ENCODE results near the gene WNT3A.

The WNT3A gene

DNA sequence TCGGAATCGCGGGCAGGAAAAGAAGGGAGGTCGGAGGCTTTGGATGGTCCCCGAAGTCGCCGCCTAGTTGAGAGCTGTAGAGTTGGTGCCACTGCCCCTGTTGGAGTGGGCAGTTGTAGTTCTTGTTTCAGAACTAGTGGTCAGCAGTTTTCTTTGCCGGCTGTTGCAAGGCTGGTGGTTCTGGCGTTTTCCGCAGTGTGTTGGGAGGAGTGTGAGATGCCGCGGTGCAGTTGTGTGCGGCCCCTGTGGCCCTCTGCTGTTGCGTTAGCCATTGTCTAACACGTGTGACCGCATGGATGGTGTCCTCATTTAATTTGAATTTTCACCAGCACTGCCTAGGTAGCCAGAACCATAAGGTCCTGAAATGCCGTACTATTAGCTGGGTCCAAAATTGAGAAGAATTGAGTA is 77.1 kb downstream of the WNT3A start:
- Mint-ChIP-seq H3K27me3 (no peaks in the 10 kb centered on the region), H3K9me3 (no peaks in the 10 kb centered on the region), H3K36me3 (ENCODE audit: low read depth) (peaks cover 54% of the 10 kb centered on the region), H3K27ac (peak overlapping the region; percentile 97), H3K4me3 (peak overlapping the region; percentile 97), H3K4me1 (ENCODE audit: low read depth) (peaks cover 53% of the 10 kb centered on the region)

DNA sequence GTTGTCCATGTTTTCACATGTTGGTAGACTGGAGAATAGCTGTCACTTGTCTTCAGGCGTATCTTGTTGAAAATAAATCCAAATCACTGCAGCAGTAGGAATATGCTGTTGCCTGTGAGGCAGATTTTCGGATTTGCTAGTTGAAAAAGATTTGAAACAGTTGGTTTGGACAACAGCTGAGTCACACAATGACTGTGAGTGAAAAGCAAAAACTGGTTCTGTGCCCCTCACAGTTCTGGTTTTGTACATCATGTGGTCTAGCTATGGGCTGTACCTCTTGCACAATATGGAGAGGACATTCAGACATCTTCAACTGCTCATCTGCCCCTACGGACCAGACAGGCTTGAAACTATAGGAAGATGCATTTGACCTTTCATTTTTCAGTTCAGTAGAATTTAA is 77.5 kb downstream of the WNT3A start:
- Mint-ChIP-seq H3K4me3 (peak overlapping the region; percentile 97), H3K9me3 (no peaks in the 10 kb centered on the region), H3K27ac (peak overlapping the region; percentile 97), H3K36me3 (ENCODE audit: low read depth) (peaks cover 57% of the 10 kb centered on the region), H3K27me3 (no peaks in the 10 kb centered on the region), H3K4me1 (ENCODE audit: low read depth) (peaks cover 55% of the 10 kb centered on the region)

DNA sequence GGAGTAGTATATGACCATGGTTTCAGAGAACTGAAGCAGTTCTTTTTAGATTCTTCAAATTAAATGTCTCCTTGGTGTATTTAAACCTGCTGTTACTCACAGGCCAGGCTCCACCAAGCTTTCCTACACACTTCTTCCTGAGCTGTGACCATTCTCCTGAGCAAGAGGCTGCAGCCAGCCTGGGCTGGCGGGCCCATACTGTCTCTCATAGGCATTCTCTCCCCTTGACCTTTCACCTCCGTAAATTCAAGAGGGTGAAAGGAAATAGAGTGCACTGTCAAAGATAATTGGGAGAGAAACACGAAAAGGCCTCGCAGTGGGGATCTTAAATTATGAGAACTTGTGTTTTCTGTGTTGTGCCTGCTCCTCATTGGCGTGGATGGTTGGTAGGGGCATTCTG is 78.0 kb downstream of the WNT3A start:
- peak overlapping the region; percentile 97 for H3K4me3 Mint-ChIP-seq
- H3K27me3 Mint-ChIP-seq, result no peaks in the 10 kb centered on the region
- H3K27ac Mint-ChIP-seq, result peak overlapping the region; percentile 97
- no peaks in the 10 kb centered on the region for H3K9me3 Mint-ChIP-seq
- peaks cover 59% of the 10 kb centered on the region for H3K36me3 Mint-ChIP-seq (ENCODE audit: low read depth)
- peaks cover 58% of the 10 kb centered on the region for H3K4me1 Mint-ChIP-seq (ENCODE audit: low read depth)

DNA sequence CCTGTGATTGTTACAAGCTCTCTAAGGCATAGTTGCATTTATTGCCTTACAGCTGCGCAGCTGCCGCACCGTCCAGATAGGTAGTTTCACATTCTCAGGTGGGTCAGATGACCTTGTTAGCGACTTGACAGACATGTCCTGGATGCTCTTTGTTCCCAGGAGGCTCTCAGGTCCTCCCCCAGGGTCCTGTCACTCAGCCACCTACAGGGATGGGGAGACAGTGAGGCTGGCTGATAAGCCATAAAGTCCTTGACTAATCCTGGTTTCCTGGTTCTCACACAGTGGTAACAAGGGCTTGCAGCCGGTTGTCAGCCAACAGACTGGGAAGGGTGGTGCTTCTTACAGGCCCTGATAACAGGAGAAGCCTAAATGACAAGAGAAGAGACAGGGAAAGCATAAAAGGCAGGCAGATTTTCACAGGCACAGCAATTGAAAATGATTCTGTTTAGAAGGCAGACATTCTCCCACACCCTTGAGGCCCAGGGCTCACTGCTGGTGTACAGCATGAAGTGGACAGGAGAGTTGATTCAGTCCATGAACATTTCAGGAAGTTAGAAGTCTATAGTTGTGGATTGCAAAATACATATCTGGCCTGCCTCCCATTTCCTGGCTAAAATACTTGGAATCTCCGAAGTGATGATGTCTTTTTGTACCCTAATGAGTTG is 78.6 kb downstream of the WNT3A start:
- peak overlapping the region; percentile 97 for H3K4me3 Mint-ChIP-seq
- H3K27me3 Mint-ChIP-seq, result no peaks in the 10 kb centered on the region
- peak overlapping the region; percentile 97 for H3K27ac Mint-ChIP-seq
- peaks cover 62% of the 10 kb centered on the region for H3K36me3 Mint-ChIP-seq (ENCODE audit: low read depth)
- H3K4me1 Mint-ChIP-seq (ENCODE audit: low read depth), result peaks cover 64% of the 10 kb centered on the region
- H3K9me3 Mint-ChIP-seq, result no peaks in the 10 kb centered on the region

GRCh38 chr1:228087771-228088251 is 81.0 kb downstream of the WNT3A start:
- H3K4me1 Mint-ChIP-seq (ENCODE audit: low read depth), result peaks cover 86% of the 10 kb centered on the region
- H3K4me3 Mint-ChIP-seq, result peak overlapping the region; percentile 75
- H3K9me3 Mint-ChIP-seq, result no peaks in the 10 kb centered on the region
- H3K27ac Mint-ChIP-seq, result peak overlapping the region; percentile 92
- peaks cover 84% of the 10 kb centered on the region for H3K36me3 Mint-ChIP-seq (ENCODE audit: low read depth)
- no peaks in the 10 kb centered on the region for H3K27me3 Mint-ChIP-seq

- H3K36me3 Mint-ChIP-seq (ENCODE audit: low read depth), result peaks cover 83% of the 10 kb centered on the region
- H3K4me1 Mint-ChIP-seq (ENCODE audit: low read depth), result peaks cover 86% of the 10 kb centered on the region
- no peaks in the 10 kb centered on the region for H3K27me3 Mint-ChIP-seq
- peak overlapping the region; percentile 92 for H3K27ac Mint-ChIP-seq
- H3K9me3 Mint-ChIP-seq, result no peaks in the 10 kb centered on the region
- H3K4me3 Mint-ChIP-seq, result peak overlapping the region; percentile 38
These were observed 82.0 kb downstream of the WNT3A start for GRCh38 chr1:228088586-228089498.

DNA sequence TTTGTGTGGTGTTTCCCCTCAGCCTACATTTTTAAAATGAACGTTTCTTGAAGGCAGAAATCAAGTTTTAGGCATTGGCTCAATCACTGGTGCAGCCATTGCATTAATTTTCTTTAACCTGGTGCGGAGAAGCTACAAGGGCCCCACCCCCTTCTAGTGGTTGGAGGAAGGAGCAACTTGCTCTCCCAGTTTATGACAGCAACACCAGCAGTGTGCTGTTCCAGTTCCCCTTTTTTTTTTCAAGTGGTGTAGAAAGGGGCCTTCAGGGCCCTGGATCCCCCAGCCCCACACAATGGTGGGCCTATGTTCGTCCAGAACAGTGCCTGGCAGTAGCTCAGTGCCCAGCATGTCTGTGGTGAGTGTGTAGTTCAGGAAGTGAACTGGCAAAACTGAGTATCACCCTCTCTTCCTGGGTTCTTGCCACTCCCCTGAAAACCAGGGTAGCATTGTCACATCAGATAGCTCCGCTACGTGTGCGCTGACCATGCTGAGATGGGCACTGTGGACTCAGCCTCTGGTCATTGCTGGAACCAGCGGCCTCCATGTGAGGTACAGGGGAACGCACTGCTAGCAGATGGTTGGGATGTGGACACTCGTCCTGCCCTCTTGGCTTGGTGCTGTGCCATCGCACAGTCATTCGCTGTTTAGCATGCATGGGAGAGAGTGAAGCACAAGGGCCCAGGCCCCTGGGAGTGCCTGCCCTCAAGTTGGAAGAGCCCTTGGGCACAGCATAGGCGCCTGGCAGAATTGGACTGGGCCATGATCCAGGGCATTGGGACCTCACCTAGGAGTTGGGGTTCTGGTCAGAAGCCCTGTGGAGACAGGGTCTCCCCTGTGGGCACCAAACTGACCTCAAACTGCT is 83.0 kb downstream of the WNT3A start:
- Mint-ChIP-seq H3K4me3 (peak overlapping the region; percentile 38), H3K36me3 (ENCODE audit: low read depth) (peaks cover 82% of the 10 kb centered on the region), H3K27ac (peak overlapping the region; percentile 92), H3K27me3 (no peaks in the 10 kb centered on the region), H3K9me3 (peaks cover 6% of the 10 kb centered on the region), H3K4me1 (ENCODE audit: low read depth) (peaks cover 88% of the 10 kb centered on the region)

GRCh38 chr1:228090613-228091081 is 83.8 kb downstream of the WNT3A start:
- Mint-ChIP-seq H3K27me3 (no peaks in the 10 kb centered on the region), H3K27ac (peak overlapping the region; percentile 16), H3K4me1 (ENCODE audit: low read depth) (peaks cover 87% of the 10 kb centered on the region), H3K9me3 (peaks cover 10% of the 10 kb centered on the region), H3K36me3 (ENCODE audit: low read depth) (peaks cover 82% of the 10 kb centered on the region), H3K4me3 (no peak overlapping the region)

DNA sequence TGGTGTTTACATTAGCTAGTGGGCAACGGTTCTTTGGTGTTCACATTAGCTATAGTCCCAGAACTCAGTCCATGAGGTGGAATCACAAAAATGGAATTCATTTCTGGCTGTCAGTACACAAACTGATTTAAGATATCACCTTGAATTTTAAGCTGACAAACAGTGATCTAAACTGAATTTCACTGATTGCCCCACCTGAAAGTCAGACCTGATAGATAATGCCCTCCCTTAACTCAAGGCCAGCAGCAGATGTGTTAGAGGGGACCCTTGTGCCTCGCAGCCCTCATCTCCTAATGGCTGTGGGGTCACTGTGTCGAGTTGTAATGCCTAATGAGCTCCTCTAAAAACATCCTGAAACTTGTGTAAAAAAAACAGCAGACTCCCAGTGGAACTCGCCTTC is 84.3 kb downstream of the WNT3A start:
- H3K27ac Mint-ChIP-seq, result peak overlapping the region; percentile 9
- H3K36me3 Mint-ChIP-seq (ENCODE audit: low read depth), result peaks cover 82% of the 10 kb centered on the region
- H3K4me1 Mint-ChIP-seq (ENCODE audit: low read depth), result peaks cover 86% of the 10 kb centered on the region
- H3K4me3 Mint-ChIP-seq, result no peak overlapping the region
- H3K9me3 Mint-ChIP-seq, result peaks cover 10% of the 10 kb centered on the region
- H3K27me3 Mint-ChIP-seq, result no peaks in the 10 kb centered on the region

DNA sequence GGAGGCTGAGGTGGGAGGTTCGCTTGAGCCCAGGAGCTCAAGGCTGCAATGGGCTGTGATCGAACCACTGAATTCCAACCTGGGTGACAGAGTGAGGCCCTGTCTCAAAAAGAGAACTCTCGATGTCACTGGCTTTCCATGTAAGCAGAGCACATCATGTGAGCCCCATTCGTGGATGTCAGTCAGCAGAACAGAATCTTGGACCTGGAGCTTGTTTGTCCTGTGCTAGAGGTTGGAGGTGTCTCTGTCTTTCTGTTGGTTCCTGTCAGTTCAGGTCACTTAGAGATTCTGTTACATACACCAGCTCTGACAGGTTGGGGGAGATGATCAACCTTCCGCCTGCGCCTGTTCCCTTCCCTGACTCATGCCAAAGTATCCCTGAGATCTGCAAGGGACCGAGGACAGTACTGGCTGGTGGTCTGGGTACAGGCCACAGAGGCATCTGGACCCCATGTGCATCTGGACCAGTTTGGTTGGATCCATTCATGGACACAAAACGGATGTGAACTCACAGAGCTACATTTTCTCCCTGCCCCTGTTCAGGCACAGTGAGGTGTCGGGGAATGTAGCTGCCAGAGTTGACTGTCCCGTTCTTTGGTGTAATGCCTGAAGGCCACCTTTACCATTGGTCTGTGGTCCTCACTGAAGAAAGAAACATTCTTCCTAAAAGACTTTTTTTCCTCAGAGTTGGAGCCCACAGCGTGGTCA is 85.7 kb downstream of the WNT3A start:
- Mint-ChIP-seq H3K27me3 (no peaks in the 10 kb centered on the region), H3K4me3 (no peak overlapping the region), H3K36me3 (ENCODE audit: low read depth) (peaks cover 78% of the 10 kb centered on the region), H3K4me1 (ENCODE audit: low read depth) (peaks cover 75% of the 10 kb centered on the region), H3K27ac (peak overlapping the region; percentile 26), H3K9me3 (peaks cover 10% of the 10 kb centered on the region)

GRCh38 chr1:228093050-228093906 is 86.5 kb downstream of the WNT3A start:
- Mint-ChIP-seq H3K4me3 (no peak overlapping the region), H3K36me3 (ENCODE audit: low read depth) (peaks cover 70% of the 10 kb centered on the region), H3K27me3 (no peaks in the 10 kb centered on the region), H3K4me1 (ENCODE audit: low read depth) (peaks cover 68% of the 10 kb centered on the region), H3K9me3 (peaks cover 10% of the 10 kb centered on the region), H3K27ac (no peak overlapping the region)

GRCh38 chr1:228094432-228095016 is 87.7 kb downstream of the WNT3A start:
- peaks cover 55% of the 10 kb centered on the region for H3K4me1 Mint-ChIP-seq (ENCODE audit: low read depth)
- peaks cover 10% of the 10 kb centered on the region for H3K9me3 Mint-ChIP-seq
- H3K27me3 Mint-ChIP-seq, result no peaks in the 10 kb centered on the region
- peaks cover 71% of the 10 kb centered on the region for H3K36me3 Mint-ChIP-seq (ENCODE audit: low read depth)
- peak overlapping the region; percentile 36 for H3K27ac Mint-ChIP-seq
- H3K4me3 Mint-ChIP-seq, result no peak overlapping the region

DNA sequence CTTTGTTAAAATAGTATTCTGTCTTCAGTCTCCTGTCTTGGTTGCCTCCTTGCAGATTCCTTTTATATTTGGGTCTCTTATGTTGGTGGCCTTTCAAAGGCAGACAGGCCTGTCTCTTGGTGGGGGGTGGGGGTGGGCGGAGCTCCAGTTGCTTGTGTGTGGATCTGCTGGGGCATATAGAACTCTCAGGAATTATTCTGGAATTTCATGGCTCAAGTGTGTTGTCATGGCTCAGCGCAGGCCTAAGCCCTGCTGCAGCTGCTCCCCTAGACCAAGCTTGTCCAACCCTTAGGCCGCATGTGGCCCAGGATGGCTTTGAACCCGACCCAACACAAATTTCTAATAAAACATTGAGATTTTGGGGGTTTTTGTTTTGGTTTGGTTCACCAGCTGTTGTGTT is 88.4 kb downstream of the WNT3A start:
- Mint-ChIP-seq H3K27ac (no peak overlapping the region), H3K36me3 (ENCODE audit: low read depth) (peaks cover 72% of the 10 kb centered on the region), H3K4me3 (no peak overlapping the region), H3K9me3 (peaks cover 10% of the 10 kb centered on the region), H3K4me1 (ENCODE audit: low read depth) (peaks cover 49% of the 10 kb centered on the region), H3K27me3 (no peaks in the 10 kb centered on the region)

Data from stimulated activated naive CD8-positive, alpha-beta T cell treated with anti-CD3 and anti-CD28 coated beads, Interleukin-15, Interleukin-2, amounts not matched to agents 100 ng/mL and 50 ng/mL, for 24 hours (primary cell).